ENCODE data around the gene NKIRAS1. TPM values are rescaled to one million over a fixed set of nuclear protein-coding genes. Genes with fewer than 3 reads are reported as not detected.
"Not testable (repeated sequence)": the region's sequence is repeated elsewhere in the genome, so short reads cannot be mapped to it uniquely, and the experiment has no call there.

NKIRAS1 gene
- total RNA-seq, 2 donors from 2014 or later = 6.3 to 6.9 TPM

GRCh38 chr3:23856286-23856685, 60.5 kb downstream of the NKIRAS1 start:
- no peak overlapping the region for H3K4me3 ChIP-seq (ENCODE audit: low read length)
- Mint-ChIP-seq H3K27me3 (ENCODE audit: insufficient read depth) (no peaks in the 10 kb centered on the region), H3K9me3 (peaks cover 10% of the 10 kb centered on the region), H3K27ac (no peak overlapping the region), H3K4me3 (no peak overlapping the region), H3K36me3 (ENCODE audit: low read depth) (peaks cover 22% of the 10 kb centered on the region), H3K4me1 (peaks cover 4% of the 10 kb centered on the region)
- WGBS, 2 experiments (ENCODE audit: insufficient coverage in 1 of 2, insufficient read length in 1 of 2) = 88 to 90% methylated on average over 2 to 3 of the region's 3 CpGs
- H3K36me3 ChIP-seq (ENCODE audit: control insufficient read depth, insufficient read depth, low read length) = peaks cover 16% of the 10 kb centered on the region
- H3K4me1 ChIP-seq (ENCODE audit: control insufficient read depth, insufficient read depth, low read length) = no peaks in the 10 kb centered on the region
- no peak for TF ChIP-seq CTCF (conservative IDR thresholded peaks at IDR 0.05)
- H3K27ac ChIP-seq (ENCODE audit: low read depth, low read length) = no peak overlapping the region
- H3K9me3 ChIP-seq (ENCODE audit: control insufficient read depth, low read length) = peaks cover 8% of the 10 kb centered on the region
- no peaks in the 10 kb centered on the region for H3K27me3 ChIP-seq (ENCODE audit: control insufficient read depth, insufficient read depth, low read length, poor library complexity, severe bottlenecking)
- no peak overlapping the region for H3K9ac ChIP-seq (ENCODE audit: extremely low read depth, low read length, poor library complexity, severe bottlenecking)
- DNase-seq = no peak

GRCh38 chr3:23849462-23849861, 67.3 kb downstream of the NKIRAS1 start:
- 92 to 93% methylated on average over 2 of the region's 2 CpGs for WGBS, 2 experiments (ENCODE audit: insufficient coverage in 1 of 2, insufficient read length in 1 of 2)
- H3K9me3 Mint-ChIP-seq = peaks cover 15% of the 10 kb centered on the region
- not testable (repeated sequence) for H3K27me3 Mint-ChIP-seq (ENCODE audit: insufficient read depth); H3K4me3 ChIP-seq (ENCODE audit: low read length); H3K27ac ChIP-seq (ENCODE audit: low read depth, low read length); H3K4me3 Mint-ChIP-seq; DNase-seq; H3K27me3 ChIP-seq (ENCODE audit: control insufficient read depth, insufficient read depth, low read length, poor library complexity, severe bottlenecking); H3K4me1 Mint-ChIP-seq; H3K4me1 ChIP-seq (ENCODE audit: control insufficient read depth, insufficient read depth, low read length); H3K9ac ChIP-seq (ENCODE audit: extremely low read depth, low read length, poor library complexity, severe bottlenecking); H3K27ac Mint-ChIP-seq
- Histone ChIP-seq H3K9me3 (ENCODE audit: control insufficient read depth, low read length) (peaks cover 13% of the 10 kb centered on the region), H3K36me3 (ENCODE audit: control insufficient read depth, insufficient read depth, low read length) (peaks cover 16% of the 10 kb centered on the region)
- H3K36me3 Mint-ChIP-seq (ENCODE audit: low read depth) = peaks cover 29% of the 10 kb centered on the region

DNA sequence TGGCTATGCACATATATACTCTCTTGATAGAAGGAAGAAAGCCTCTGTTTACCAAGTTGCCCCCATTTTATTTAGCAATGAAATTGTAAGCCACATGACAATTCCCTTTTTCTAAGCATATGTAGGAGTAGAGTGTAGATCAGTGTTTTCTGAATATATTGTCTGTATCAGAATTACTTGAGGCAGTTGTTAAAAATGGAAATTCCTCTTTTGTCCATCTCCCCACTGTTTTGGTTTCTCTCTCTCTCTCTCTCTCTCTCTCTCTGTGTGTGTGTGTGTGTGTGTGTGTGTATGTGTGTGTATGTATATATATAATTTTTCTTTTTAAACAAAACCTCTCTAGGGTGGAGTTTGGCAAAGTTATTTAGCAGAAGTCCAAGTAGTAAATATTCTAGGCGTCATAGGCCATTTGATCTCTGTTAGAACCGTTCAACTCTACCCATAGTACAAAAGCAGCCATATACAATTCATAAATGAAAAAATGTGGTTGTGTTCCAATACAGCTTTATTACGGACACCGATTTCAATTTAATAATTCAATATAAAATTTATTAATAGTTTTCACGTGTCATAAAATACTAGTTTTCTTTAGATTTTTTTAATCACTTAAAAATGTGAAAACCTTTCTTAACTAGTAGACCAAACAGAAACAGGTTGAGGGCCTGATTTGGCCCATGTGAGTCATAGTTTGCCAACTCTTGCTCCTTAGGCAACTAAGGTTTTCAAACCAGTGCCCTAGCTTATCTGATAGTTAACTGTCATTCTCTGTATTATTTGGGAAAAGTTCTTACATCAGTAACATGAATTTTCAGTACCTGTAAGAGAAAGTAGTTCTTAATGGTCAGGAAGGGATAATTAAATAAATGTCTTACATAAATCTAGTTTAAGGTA, 71.2 kb downstream of the NKIRAS1 start:
- H3K27ac ChIP-seq (ENCODE audit: low read depth, low read length) = no peak overlapping the region
- peaks cover 6% of the 10 kb centered on the region for H3K36me3 Mint-ChIP-seq (ENCODE audit: low read depth)
- H3K36me3 ChIP-seq (ENCODE audit: control insufficient read depth, insufficient read depth, low read length) = peaks cover 5% of the 10 kb centered on the region
- H3K9me3 ChIP-seq (ENCODE audit: control insufficient read depth, low read length) = no peaks in the 10 kb centered on the region
- 83% methylated on average over 2 of the region's 5 CpGs; no CpG with 5 or more reads in 1 of the 2 experiments for WGBS, 2 experiments (ENCODE audit: insufficient coverage in 1 of 2, insufficient read length in 1 of 2)
- no peaks in the 10 kb centered on the region for H3K27me3 ChIP-seq (ENCODE audit: control insufficient read depth, insufficient read depth, low read length, poor library complexity, severe bottlenecking)
- no peak overlapping the region for H3K4me3 Mint-ChIP-seq
- H3K4me1 ChIP-seq (ENCODE audit: control insufficient read depth, insufficient read depth, low read length) = no peaks in the 10 kb centered on the region
- no peak overlapping the region for H3K9ac ChIP-seq (ENCODE audit: extremely low read depth, low read length, poor library complexity, severe bottlenecking)
- H3K4me3 ChIP-seq (ENCODE audit: low read length) = no peak overlapping the region
- peaks cover 1% of the 10 kb centered on the region for H3K9me3 Mint-ChIP-seq
- DNase-seq = no peak
- H3K4me1 Mint-ChIP-seq = peaks cover 5% of the 10 kb centered on the region
- TF ChIP-seq CTCF (conservative IDR thresholded peaks at IDR 0.05) = no peak
- no peaks in the 10 kb centered on the region for H3K27me3 Mint-ChIP-seq (ENCODE audit: insufficient read depth)
- H3K27ac Mint-ChIP-seq = no peak overlapping the region

All from endodermal cell (in vitro differentiated cells).